ENCODE data around the gene PHF11. TPM values are rescaled to one million over a fixed set of nuclear protein-coding genes. Genes with fewer than 3 reads are reported as not detected.
A peak's percentile ranks its signal among the peaks of the same experiment; 100 is the strongest.

Gene PHF11
- total RNA-seq, 1 donor from 2014 or later, result 34.3 TPM

- TF ChIP-seq CTCF (IDR thresholded peaks at IDR 0.05; ENCODE audit: unreplicated experiment), result no peak
- Mint-ChIP-seq H3K9me3 (ENCODE audit: low read depth) (no peaks in the 10 kb centered on the region), H3K4me1 (ENCODE audit: low read depth) (peaks cover under 1% of the 10 kb centered on the region)
Observed at GRCh38 chr13:49550942-49551644, 55.3 kb downstream of the PHF11 start.

DNA sequence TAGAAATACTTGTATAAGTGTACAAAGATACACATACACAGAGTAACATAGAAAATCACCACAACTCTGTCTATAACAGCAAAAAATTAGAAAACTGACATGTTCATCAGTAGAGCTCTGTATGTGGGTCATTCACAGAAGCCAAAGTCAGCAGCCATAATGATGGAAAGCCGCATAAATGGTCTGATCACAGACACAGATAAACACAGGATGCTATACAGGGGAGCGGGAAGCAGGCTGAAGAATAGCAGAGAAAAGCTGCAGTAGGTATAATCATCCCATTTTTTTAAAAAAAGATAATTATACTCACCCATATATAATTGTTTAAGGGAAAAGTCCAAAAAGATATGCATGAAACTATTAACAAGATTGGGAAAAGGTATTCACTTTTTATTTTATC lies 58.1 kb downstream of the PHF11 start:
- DNase-seq (ENCODE audit: low spot score, unreplicated experiment), result no peak
- Mint-ChIP-seq H3K27me3 (peaks cover 14% of the 10 kb centered on the region), H3K4me1 (ENCODE audit: low read depth) (no peaks in the 10 kb centered on the region), H3K36me3 (ENCODE audit: insufficient read depth) (peaks cover 38% of the 10 kb centered on the region), H3K9me3 (ENCODE audit: low read depth) (no peaks in the 10 kb centered on the region), H3K4me3 (ENCODE audit: low read depth) (no peak overlapping the region), H3K27ac (no peak overlapping the region)
- no peak for TF ChIP-seq CTCF (IDR thresholded peaks at IDR 0.05; ENCODE audit: unreplicated experiment)

More at GRCh38 chr13:49550942-49551644, 55.3 kb downstream of the PHF11 start:
- no peak overlapping the region for H3K27ac Mint-ChIP-seq
- no peak overlapping the region for H3K4me3 Mint-ChIP-seq (ENCODE audit: low read depth)
- DNase-seq (ENCODE audit: low spot score, unreplicated experiment), result no peak
- H3K27me3 Mint-ChIP-seq, result peaks cover 6% of the 10 kb centered on the region
- H3K36me3 Mint-ChIP-seq (ENCODE audit: insufficient read depth), result peaks cover 38% of the 10 kb centered on the region

DNA sequence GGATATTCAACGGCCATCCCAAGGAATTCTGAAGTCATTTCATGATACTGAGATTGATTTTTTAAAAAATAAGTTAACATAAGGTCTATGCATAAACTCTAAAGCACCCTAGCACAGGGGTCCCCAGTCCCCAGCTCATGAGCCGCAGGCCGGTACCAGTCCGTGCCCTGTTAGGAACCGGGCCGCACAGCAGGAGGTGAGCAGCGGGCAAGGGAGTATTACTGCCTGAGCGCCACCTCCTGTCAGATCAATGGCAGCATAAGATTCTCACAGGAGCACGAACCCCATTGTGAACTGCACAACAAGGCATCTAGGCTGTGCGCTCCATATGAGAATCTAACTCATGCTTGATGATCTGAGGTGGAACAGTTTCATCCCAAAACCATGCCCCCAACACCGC lies 58.6 kb downstream of the PHF11 start:
- H3K9me3 Mint-ChIP-seq (ENCODE audit: low read depth), result no peaks in the 10 kb centered on the region

DNA sequence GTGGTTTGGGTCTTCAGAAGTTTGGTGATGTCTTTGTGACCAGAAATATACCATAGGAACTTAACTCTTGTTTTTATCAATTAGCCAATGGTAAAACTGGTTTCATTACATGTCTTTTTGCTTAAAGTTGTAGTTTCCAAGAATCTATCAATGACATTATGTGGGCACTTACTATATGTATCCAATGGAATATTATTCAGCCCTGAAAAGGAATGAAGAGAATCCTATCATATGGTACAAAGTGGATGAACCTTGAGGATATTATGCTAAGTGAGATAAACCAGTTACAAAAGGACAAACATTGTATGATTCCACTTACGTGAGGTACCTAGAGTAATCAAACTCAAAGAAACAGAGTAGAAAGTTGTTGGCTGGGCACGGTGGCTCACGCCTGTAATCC lies 63.3 kb downstream of the PHF11 start:
- peaks cover 31% of the 10 kb centered on the region for H3K36me3 Mint-ChIP-seq (ENCODE audit: insufficient read depth)
- peaks cover 25% of the 10 kb centered on the region for H3K27me3 Mint-ChIP-seq
- H3K27ac Mint-ChIP-seq, result no peak overlapping the region
- no peak overlapping the region for H3K4me3 Mint-ChIP-seq (ENCODE audit: low read depth)
- peaks cover 18% of the 10 kb centered on the region for H3K4me1 Mint-ChIP-seq (ENCODE audit: low read depth)
- H3K9me3 Mint-ChIP-seq (ENCODE audit: low read depth), result no peaks in the 10 kb centered on the region
- no peak for TF ChIP-seq CTCF (IDR thresholded peaks at IDR 0.05; ENCODE audit: unreplicated experiment)
- no peak for DNase-seq (ENCODE audit: low spot score, unreplicated experiment)

More for the DNA sequence above, 58.6 kb downstream of the PHF11 start:
- DNase-seq (ENCODE audit: low spot score, unreplicated experiment), result no peak
- TF ChIP-seq CTCF (IDR thresholded peaks at IDR 0.05; ENCODE audit: unreplicated experiment), result no peak
- Mint-ChIP-seq H3K36me3 (ENCODE audit: insufficient read depth) (peaks cover 39% of the 10 kb centered on the region), H3K27ac (no peak overlapping the region), H3K27me3 (peaks cover 14% of the 10 kb centered on the region), H3K4me1 (ENCODE audit: low read depth) (no peaks in the 10 kb centered on the region), H3K4me3 (ENCODE audit: low read depth) (no peak overlapping the region)

GRCh38 chr13:49560270-49561061 lies 64.7 kb downstream of the PHF11 start:
- H3K36me3 Mint-ChIP-seq (ENCODE audit: insufficient read depth), result peaks cover 25% of the 10 kb centered on the region
- peak overlapping the region; percentile 49 for H3K27ac Mint-ChIP-seq

More at GRCh38 chr13:49560270-49561061, 64.7 kb downstream of the PHF11 start:
- H3K9me3 Mint-ChIP-seq (ENCODE audit: low read depth), result no peaks in the 10 kb centered on the region
- H3K4me3 Mint-ChIP-seq (ENCODE audit: low read depth), result peak overlapping the region; percentile 29
- peak; percentile 51 for TF ChIP-seq CTCF (IDR thresholded peaks at IDR 0.05; ENCODE audit: unreplicated experiment)
- H3K4me1 Mint-ChIP-seq (ENCODE audit: low read depth), result peaks cover 18% of the 10 kb centered on the region
- DNase-seq (ENCODE audit: low spot score, unreplicated experiment), result peak; percentile 19
- H3K27me3 Mint-ChIP-seq, result peaks cover 23% of the 10 kb centered on the region

Data from progenitor cell of endocrine pancreas (in vitro differentiated cells).